HAP-1 (cell line): ENCODE measurements around the gene NINJ2.

Experiments used
- DNase-seq, 2 experiments: peaks; one replicate each; pipeline ENCODE4 v3.0.0-alpha.2; 2016 to 2020; ENCODE audit warnings: low spot score in 2 of 2
- H3K27me3 ChIP-seq: fragments of 250-450 bp; sonication (Bioruptor Pico); 2 replicates; pipeline ENCODE4 v1.5.1; 2020; ENCODE audit warnings: low read depth, mild to moderate bottlenecking, moderate library complexity
- H3K36me3 ChIP-seq: fragments of 250-450 bp; sonication (Bioruptor Pico); replicated peaks from 2 replicates; pipeline ENCODE4 v1.5.1; 2020; ENCODE audit warnings: mild to moderate bottlenecking
- H3K4me1 ChIP-seq: fragments of 250-450 bp; sonication (Bioruptor Pico); 2 replicates; pipeline ENCODE4 v1.5.1; 2020; ENCODE audit warnings: mild to moderate bottlenecking
- H3K4me3 ChIP-seq: fragments of 250-450 bp; sonication (Bioruptor Pico); 2 replicates; pipeline ENCODE4 v1.5.1; 2020; ENCODE audit warnings: mild to moderate bottlenecking, moderate library complexity
- H3K9me3 ChIP-seq: fragments of 250-450 bp; sonication (Bioruptor Pico); 2 replicates; pipeline ENCODE4 v1.5.1; 2020; ENCODE audit warnings: mild to moderate bottlenecking, moderate library complexity
- in situ Hi-C: fragments of 300-500 bp; cut with MboI; formaldehyde crosslinking; loops from 3 replicates; pipeline ENCODE4 v1.14.3; 2020; ENCODE audit warnings: low sequenced_read_pairs, inconsistent platforms, mixed read lengths

Gene NINJ2

GRCh38 chr12:690466-690865 lies 27.2 kb upstream of the NINJ2 start:
- H3K9me3 ChIP-seq: 0 out of 2 replicates have a peak, but pooled peaks cover 4% of the 10 kb centered on the region
- H3K4me3 ChIP-seq: no peak overlapping the region
- no peaks in the 10 kb centered on the region for H3K27me3 ChIP-seq
- peak; percentile 69 to 85 for DNase-seq
- in situ Hi-C loops: no loop called here
- H3K4me1 ChIP-seq: peaks cover 3% of the 10 kb centered on the region
- H3K36me3 ChIP-seq: no peaks in the 10 kb centered on the region

- H3K4me1 ChIP-seq: peaks cover 3% of the 10 kb centered on the region
- DNase-seq: no peak
- in situ Hi-C loops: no loop called here
Observed at GRCh38 chr12:685388-685787, 22.1 kb upstream of the NINJ2 start.

GRCh38 chr12:684416-684815 lies 21.2 kb upstream of the NINJ2 start:
- no peaks in the 10 kb centered on the region for H3K9me3 ChIP-seq
- in situ Hi-C loops: no loop called here
- H3K36me3 ChIP-seq: no peaks in the 10 kb centered on the region
- no peaks in the 10 kb centered on the region for H3K4me1 ChIP-seq
- no peaks in the 10 kb centered on the region for H3K27me3 ChIP-seq
- no peak overlapping the region for H3K4me3 ChIP-seq
- DNase-seq: no peak

More at GRCh38 chr12:685388-685787, 22.1 kb upstream of the NINJ2 start:
- no peaks in the 10 kb centered on the region for H3K9me3 ChIP-seq
- H3K4me3 ChIP-seq: no peak overlapping the region
- H3K36me3 ChIP-seq: no peaks in the 10 kb centered on the region
- no peaks in the 10 kb centered on the region for H3K27me3 ChIP-seq

GRCh38 chr12:681568-682256 lies 18.5 kb upstream of the NINJ2 start:
- DNase-seq: no peak
- no peaks in the 10 kb centered on the region for H3K4me1 ChIP-seq
- H3K27me3 ChIP-seq: no peaks in the 10 kb centered on the region
- in situ Hi-C loops: no loop called here
- no peak overlapping the region for H3K4me3 ChIP-seq
- no peaks in the 10 kb centered on the region for H3K36me3 ChIP-seq
- no peaks in the 10 kb centered on the region for H3K9me3 ChIP-seq

GRCh38 chr12:678747-679712 lies 15.8 kb upstream of the NINJ2 start:
- in situ Hi-C loops: no loop called here
- Histone ChIP-seq H3K4me3 (no peak overlapping the region), H3K9me3 (no peaks in the 10 kb centered on the region), H3K4me1 (no peaks in the 10 kb centered on the region), H3K36me3 (no peaks in the 10 kb centered on the region), H3K27me3 (no peaks in the 10 kb centered on the region)
- no peak for DNase-seq

- H3K4me3 ChIP-seq: no peak overlapping the region
- no peaks in the 10 kb centered on the region for H3K9me3 ChIP-seq
- no peaks in the 10 kb centered on the region for H3K36me3 ChIP-seq
- DNase-seq: no peak
- no peaks in the 10 kb centered on the region for H3K4me1 ChIP-seq
- 0 out of 2 replicates have a peak, but pooled peaks cover 3% of the 10 kb centered on the region for H3K27me3 ChIP-seq
- in situ Hi-C loops: no loop called here
Observed at GRCh38 chr12:675562-675961, 12.3 kb upstream of the NINJ2 start.

GRCh38 chr12:674272-674781 lies 11.1 kb upstream of the NINJ2 start:
- no peak for DNase-seq
- in situ Hi-C loops: no loop called here
- Histone ChIP-seq H3K9me3 (no peaks in the 10 kb centered on the region), H3K4me1 (no peaks in the 10 kb centered on the region), H3K4me3 (no peak overlapping the region), H3K36me3 (no peaks in the 10 kb centered on the region), H3K27me3 (0 out of 2 replicates have a peak, but pooled peaks cover 3% of the 10 kb centered on the region)

GRCh38 chr12:673849-674248 lies 10.6 kb upstream of the NINJ2 start:
- H3K27me3 ChIP-seq: 0 out of 2 replicates have a peak, but pooled peaks cover 3% of the 10 kb centered on the region
- H3K36me3 ChIP-seq: no peaks in the 10 kb centered on the region
- in situ Hi-C loops: no loop called here
- H3K4me1 ChIP-seq: no peaks in the 10 kb centered on the region
- H3K4me3 ChIP-seq: no peak overlapping the region
- no peak for DNase-seq
- no peaks in the 10 kb centered on the region for H3K9me3 ChIP-seq

- no peaks in the 10 kb centered on the region for H3K9me3 ChIP-seq
- DNase-seq: no peak
- peaks cover 11% of the 10 kb centered on the region for H3K4me1 ChIP-seq
- in situ Hi-C loops: no loop called here
- H3K4me3 ChIP-seq: no peak overlapping the region
- no peaks in the 10 kb centered on the region for H3K36me3 ChIP-seq
- 0 out of 2 replicates have a peak, but pooled peaks cover 3% of the 10 kb centered on the region for H3K27me3 ChIP-seq
Observed at GRCh38 chr12:669576-669945, 6.3 kb upstream of the NINJ2 start.

- in situ Hi-C loops: no loop called here
- Histone ChIP-seq H3K27me3 (0 out of 2 replicates have a peak, but pooled peaks cover 3% of the 10 kb centered on the region), H3K9me3 (no peaks in the 10 kb centered on the region), H3K4me3 (no peak overlapping the region), H3K4me1 (peaks cover 23% of the 10 kb centered on the region), H3K36me3 (no peaks in the 10 kb centered on the region)
- DNase-seq: no peak
Observed at GRCh38 chr12:668090-668481, 4.8 kb upstream of the NINJ2 start.

- Histone ChIP-seq H3K4me3 (no peak overlapping the region), H3K9me3 (no peaks in the 10 kb centered on the region), H3K27me3 (no peaks in the 10 kb centered on the region), H3K36me3 (no peaks in the 10 kb centered on the region), H3K4me1 (peaks cover 23% of the 10 kb centered on the region)
- in situ Hi-C loops: no loop called here
- DNase-seq: no peak
Observed at GRCh38 chr12:666766-667308, 3.6 kb upstream of the NINJ2 start.

- DNase-seq: no peak
- no peak overlapping the region for H3K4me3 ChIP-seq
- no peaks in the 10 kb centered on the region for H3K27me3 ChIP-seq
- no peaks in the 10 kb centered on the region for H3K9me3 ChIP-seq
- peaks cover 23% of the 10 kb centered on the region for H3K4me1 ChIP-seq
- in situ Hi-C loops: no loop called here
- no peaks in the 10 kb centered on the region for H3K36me3 ChIP-seq
Observed at GRCh38 chr12:666066-666465, 2.8 kb upstream of the NINJ2 start.

- Histone ChIP-seq H3K9me3 (no peaks in the 10 kb centered on the region), H3K4me3 (no peak overlapping the region), H3K36me3 (no peaks in the 10 kb centered on the region), H3K27me3 (no peaks in the 10 kb centered on the region), H3K4me1 (peaks cover 23% of the 10 kb centered on the region)
- DNase-seq: no peak
- in situ Hi-C loops: no loop called here
Observed at GRCh38 chr12:664779-665092, 1.5 kb upstream of the NINJ2 start.
